ENCODE results near the gene RNASE1.
"Not testable (repeated sequence)": the region's sequence is repeated elsewhere in the genome, so short reads cannot be mapped to it uniquely, and the experiment has no call there.

The RNASE1 gene

DNA sequence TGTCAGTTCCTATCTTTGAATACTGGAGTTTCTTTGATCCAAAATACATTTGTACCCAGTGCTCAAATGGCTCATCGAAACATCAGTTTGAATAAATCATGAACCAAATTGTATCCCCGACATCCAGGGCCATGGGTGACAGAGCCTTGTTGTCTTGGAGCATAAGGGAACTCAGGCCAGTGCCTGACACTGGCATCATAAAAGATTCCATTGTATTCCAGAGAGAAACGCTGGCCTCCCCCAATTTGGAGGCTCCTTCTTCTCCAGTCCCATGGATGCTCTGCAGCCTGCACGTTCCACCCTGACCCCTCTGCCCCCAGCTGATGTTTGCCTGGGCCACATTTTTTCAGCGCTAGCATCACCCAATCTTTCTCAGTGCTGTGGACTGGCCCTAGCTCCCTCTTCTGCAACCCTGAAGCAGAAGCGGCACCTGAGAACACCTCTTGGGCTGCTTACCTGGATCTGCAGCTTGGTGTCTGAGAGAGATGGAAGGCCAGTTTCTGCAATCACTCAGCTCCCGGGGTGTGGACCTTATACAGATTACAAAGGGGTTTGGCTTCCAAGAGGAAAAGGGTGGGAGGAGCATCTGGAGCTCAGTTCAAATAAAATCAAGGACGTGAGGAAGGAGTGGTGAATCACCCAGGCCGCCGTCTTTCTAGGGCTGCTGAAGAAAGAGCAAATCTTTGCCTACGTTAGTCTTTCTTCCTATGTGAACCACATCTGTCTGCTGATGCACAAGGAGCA lies at the start of gene RNASE1:
Gene RNASE1 (minus strand): TSS at position 504 of the 744 bp plus-strand sequence. CDS start 776 bp downstream, outside the sequence.
- no peak for DNase-seq

DNA sequence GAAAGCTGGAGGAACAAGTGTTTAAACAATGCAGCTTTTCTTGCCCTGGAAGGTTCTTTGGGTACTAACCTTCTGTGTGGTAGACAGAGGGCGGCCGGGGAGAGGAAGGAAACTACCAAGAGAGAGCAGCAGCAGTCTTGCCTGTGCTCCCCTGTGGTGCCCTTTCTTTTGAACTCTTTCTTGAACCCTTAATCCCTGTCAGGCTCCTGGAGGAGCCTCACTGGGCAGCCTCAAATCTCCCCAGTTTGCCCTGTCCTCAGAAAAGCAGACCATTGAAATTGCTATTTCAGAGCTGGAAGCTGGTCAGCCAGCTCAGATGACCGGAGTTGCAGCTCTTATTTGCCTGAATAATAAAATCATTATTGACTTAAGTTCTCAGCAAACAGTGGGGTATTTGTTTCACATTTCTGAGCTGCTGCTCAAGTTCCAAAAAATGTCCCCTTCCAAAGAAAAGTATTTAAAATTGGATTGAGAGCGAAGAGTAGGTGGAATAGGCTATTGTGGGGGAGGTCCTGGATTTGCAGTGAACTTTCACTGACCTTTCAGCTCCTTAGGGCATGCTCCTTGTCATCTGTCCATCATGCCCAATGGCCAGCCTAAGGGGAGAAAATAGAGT lies 46.4 kb upstream of the RNASE1 start:
- no peak for DNase-seq

DNA sequence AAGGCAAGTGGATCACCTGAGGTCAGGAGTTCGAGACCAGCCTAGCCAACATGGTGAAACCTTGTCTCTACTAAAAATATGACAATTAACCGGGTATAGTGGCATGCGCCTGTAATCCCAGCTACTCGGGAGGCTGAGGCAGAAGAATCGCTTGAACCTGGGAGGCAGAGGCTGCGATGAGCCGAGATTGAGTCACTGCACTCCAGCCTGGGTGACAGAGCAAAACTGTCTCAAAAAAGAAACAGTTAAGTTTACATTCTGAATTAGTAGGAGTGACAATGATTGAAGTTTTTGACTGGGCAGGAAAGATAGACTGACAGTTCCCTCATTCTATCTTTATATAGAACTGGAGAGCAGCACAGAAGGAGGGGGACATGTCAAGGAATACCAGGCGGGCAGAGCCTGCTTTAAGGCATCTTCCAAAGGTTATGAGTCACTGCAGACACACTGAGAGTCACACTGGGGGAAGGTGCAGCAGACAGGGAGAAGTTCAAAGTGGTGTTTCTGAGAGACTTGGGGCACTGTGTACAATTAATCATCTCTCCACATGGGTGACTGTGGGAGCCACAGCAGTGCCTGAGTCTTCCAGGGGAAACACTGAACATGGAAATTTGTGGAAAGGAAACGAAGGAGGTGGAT lies 45.8 kb upstream of the RNASE1 start:
- peak; percentile 68 for DNase-seq

DNA sequence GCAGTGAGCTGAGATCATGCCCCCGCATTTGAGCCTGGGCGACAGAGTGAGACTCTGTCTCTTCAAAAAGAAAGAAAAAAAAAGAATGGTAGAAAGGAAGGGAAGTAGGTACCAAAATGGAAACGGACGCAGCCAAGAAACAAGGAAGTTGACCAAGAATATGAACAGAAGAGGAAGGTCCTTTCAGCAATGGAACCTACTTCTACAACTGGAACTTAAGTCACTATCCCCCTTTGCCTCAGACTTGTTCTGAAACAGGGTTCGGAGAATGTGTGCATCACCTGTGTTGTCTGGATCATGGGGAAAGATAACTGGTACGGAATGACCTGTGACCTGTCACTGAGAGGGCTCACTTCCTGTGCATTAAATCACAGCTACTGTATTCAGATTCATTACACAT lies 43.9 kb upstream of the RNASE1 start:
- peak; percentile 74 for DNase-seq

DNA sequence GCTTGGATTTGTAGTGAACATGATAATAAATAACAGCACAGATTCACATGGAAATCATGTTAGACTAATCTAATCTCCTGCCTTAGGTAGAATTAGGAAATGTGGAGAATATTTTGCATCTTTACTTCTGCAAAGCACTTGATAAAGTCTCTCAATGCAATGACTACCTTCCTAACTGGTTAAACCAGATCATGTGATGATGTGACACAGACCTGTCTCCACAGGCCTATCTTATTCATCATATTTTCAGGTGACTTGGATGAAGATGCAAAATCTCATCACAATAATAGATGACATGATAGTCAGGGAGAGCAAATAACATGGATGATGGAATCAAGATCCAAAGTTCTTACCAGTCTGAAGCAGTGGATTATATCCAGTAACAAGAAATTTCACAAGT lies 38.5 kb upstream of the RNASE1 start:
- DNase-seq, result no peak

DNA sequence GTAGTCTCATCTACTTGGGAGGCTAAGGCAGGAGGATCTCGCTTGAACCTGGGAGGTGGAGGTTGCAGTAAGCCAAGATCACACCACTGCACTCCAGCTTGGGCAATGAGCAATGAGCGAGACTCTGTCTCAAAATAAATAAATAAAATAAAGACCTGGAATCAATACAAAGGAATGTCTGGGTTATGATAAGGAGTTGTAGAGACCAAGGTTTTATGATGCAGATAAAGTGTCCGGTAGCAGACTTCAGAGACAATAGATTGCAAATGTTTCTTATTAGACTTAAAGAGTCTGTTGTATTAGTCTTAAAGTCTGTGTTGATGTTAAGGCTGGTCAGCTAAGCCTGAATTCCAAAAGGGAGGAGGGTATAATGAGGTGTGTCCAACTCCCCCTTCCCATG lies 35.2 kb upstream of the RNASE1 start:
- DNase-seq, result no peak

DNA sequence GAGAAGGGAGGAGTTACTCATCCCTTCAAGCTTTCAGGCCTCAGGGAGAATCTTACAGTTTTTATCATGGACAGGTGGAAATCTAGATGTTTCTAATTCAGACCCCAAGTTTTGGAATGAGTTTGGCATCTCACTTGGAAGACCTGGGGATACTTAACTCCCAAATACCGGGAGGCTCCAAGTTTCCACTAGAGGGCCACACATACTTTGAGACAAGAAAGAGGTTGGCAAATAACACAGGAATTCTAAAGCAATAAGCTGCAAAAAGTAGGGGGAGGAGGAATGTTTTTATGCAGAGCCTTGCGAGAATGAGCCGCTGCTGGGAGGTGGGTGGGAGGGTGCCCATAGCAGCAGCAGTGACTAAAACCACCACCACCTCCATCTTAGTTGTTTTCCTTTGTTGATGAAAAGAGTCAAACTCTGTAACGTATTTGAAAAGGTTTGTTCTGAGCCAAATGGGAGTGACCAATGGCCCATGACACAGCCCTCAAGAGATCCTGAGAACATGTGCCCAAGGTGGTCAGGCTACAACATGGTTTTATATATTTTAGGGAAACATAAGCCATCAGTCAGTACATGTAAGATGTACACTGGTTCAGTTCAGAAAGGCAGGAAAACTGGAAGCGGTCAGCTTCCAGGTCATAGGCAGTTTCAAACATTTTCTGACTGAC lies 34.2 kb upstream of the RNASE1 start:
- peak; percentile 28 for DNase-seq

DNA sequence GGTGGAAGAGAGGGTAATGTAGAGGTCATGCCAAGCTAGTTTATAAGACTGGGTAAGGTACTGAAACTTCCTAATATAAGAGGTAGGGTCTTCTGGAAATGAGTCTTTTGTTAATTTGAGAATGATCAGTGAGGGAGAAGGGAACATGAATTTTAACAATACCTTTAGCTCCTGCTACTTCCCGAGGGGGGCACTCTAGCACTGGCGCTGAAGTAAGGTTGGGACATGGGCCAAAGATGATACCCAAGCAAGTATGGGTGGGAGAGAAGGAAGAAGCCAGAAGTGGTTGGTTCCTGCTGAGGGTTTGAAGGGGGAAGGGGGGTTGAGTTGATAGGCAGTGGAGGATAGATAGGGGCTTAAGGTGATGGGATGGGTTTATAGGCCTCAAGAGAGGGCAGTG lies 32.3 kb upstream of the RNASE1 start:
- no peak for DNase-seq

DNA sequence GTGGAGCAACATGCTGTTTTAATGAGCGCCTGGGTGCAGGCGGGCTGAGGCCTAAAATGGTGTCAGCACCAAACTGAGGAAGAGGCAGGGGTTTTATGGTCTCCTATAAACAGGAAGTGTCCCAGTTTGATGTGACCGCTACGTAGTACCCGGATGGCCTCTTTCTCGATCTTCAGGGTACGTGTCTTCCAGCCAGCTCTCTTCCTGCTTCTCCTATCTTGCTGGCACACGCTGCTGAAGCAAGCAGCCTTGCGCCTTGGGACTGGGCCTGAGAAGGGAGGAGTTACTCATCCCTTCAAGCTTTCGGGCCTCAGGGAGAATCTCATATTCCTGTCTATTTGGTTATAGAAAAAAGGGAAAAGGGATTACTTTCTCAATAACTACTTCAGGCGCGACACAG lies 28.2 kb upstream of the RNASE1 start:
- DNase-seq, result no peak

DNA sequence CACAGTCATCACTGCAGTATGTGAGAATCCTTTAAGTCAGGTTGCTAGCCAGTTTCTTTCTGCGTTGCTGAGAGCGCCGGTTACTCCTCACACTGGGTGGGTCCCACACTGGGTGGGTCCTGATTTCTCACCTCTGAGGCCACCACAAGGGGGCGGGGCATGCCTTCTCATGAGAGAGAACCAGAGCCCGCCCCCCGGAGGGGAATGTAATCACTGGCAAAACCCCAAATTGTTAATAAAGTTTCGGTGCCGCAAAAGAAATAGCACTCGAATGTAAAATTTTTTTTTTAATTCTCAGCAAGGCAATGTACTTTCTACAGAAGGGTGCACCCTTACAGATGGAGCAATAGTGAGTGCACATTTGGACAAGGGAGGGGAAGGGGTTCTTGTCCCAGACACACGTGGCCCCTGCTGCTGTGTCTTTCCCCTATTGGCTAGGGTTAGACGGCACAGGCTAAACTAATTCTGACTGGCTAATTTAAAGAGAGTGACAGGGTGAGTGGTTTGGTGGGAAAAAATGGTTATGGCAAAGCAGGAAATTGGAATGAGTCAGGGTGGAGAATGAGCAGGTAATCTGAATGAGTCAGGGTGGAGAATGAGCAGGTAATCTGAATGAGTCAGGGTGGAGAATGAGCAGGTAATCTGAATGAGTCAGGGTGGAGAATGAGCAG lies 25.5 kb upstream of the RNASE1 start:
- DNase-seq, result not testable (repeated sequence)

DNA sequence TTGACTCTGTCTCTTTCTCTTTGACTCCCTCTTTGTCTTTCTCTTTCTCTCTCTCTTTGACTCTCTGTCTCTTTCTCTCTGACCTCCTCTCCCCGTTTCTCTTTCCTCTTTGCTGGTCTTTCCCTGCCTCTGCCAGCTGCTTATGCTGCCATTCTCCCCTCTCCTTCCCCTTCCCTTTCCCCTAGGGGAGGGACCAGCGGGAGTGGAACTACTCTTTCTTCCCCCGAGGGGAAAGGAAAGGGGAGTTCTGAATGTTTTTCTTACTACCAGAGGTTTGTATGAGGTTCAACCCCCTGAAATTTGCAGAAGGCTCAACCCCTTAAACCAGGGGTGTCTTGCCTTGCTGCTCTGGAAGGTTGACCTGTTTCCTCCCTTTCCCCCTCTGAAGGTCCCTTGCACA lies 24.7 kb upstream of the RNASE1 start:
- DNase-seq, result peak; percentile 46

DNA sequence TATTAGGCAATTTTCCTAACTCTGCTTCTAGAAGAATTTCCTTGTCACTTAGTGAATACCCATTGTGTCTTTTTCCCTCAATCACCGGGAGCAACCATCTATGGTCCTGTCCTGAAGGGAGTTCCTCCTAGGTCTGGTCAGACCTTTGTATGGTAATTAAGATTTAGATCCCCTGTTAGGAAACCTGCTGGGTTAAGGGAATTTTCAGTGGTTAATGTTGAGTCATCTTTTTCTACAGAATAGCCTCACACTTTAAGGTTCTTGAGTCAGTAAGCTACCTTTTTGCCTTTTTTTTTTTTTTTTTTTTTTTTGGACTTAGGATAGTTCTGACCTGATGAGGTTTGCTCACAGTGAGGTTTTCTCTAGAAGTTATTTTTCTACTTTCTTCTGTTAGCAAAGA lies 24.0 kb upstream of the RNASE1 start:
- DNase-seq, result peak; percentile 27

DNA sequence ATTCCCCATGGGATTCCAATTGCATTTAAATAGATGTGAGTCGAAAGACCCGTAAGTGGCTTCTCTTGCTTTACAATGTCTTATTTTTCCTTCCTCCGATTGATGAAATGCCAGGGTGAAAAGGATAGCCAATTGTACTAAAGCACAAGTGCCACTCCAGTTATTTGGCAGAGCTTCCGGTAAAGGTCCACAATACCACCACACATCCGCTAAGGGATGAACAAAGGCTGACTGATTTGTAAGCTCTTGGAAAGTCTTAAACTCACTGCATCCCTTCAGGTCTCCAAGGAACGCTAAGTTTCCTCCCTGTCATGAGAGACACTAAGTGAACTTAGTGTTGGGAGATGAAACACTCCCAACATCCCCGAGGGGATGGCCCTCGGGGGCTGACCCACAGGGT lies 21.2 kb upstream of the RNASE1 start:
- DNase-seq, result no peak

DNA sequence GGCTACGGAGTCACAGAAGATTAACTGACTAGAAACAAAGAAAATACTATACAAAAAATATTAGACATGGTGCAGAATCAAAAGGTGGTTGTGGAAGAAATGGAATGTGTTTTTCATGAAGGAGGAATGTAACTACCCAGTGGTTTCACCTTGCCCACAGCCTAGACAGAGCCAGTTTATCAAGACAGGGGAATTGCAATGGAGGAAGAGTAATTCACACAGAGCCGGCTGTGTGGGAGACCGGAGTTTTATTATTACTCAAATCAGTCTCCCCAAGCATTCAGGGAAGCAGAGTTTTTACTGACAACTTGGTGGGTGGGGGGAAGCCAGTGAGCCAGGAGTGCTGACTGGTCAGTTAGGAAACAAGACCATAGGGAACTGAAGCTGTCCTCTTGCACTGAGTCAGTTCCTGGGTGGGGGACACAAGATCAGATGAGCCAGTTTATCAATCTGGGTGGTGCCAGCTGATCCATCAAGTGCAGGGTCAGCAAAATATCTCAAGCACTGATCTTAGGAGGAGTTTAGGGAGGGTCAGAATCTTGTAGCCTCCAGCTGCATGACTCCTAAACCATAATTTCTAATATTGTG lies 19.0 kb upstream of the RNASE1 start:
- peak; percentile 96 for DNase-seq

DNA sequence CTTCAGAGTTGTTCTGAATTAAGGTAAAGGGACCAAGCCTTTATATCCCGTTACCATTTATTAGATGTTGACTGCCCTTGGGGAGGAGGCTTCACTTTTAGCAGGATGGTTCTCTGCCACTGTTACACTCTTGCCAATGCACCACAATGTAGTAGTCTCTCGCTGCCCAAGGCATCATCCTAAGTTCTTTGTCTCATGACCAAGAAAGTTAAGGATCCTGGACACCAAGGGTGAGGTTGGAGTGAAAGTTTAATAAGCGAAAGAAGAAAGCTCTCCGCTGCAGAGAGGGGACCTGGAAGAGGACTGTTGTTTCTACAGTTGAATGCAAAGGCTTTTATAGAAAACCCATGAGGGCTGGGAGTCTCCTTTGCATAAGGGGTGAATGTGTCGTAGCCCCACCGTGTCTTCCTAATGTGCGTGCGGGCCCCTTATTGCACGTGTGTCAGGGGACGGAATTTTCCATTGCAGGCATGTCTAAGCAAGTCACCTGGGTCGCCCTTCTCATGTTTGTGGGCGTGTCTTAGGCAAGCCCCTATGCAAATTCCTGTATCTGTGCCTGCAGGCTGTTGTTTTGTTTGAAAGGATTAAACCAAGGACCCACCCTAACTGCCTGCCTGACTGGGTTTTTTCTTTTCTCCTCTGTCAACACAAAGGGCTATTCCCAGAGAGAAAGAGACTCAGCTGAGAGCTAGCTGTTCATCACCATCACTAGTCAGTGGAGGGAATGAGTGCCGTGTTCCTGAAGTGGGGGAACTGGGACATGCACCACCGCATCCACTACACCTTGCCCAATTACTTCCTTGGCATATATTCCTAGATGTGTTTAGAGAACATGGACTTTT lies 17.6 kb upstream of the RNASE1 start:
- no peak for DNase-seq

DNA sequence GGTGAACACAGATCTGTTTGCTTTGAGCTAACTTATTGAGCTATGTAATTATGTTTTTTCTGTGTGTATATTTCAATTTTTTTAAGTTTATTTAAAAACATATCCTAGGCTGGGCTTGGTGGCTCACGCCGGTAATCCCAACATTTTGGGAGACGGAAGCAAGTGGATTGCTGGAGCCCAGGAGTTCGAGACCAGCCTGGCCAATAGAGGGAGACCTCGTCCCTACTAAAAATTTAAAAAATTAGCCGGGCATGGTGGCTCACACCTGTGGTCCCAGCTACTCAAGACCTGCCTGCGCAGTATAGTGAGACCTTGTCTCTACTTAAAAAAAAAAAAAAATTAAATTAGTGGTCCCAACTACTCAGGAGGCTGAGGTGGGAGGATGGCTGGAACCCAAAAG lies 16.2 kb upstream of the RNASE1 start:
- DNase-seq, result no peak

DNA sequence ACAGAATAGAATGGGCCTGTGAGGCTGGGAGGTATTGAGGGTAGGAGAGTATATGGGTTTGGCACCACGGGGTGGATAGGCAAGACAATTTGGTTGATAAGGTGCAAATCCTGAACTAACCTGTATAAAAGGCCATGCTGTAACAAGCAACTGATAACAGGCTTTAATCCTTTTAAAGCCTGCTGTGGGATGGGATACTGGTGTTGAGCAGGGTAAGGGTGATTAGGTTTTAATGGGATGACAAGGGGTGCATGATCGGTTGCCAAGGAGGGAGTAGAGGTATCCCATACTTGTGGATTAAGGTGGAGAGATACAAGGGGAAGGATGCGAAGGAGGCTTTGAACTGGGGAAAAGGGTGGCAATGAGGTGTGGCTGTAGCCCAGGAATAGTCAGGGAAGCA lies 13.3 kb upstream of the RNASE1 start:
- not testable (repeated sequence) for DNase-seq

DNA sequence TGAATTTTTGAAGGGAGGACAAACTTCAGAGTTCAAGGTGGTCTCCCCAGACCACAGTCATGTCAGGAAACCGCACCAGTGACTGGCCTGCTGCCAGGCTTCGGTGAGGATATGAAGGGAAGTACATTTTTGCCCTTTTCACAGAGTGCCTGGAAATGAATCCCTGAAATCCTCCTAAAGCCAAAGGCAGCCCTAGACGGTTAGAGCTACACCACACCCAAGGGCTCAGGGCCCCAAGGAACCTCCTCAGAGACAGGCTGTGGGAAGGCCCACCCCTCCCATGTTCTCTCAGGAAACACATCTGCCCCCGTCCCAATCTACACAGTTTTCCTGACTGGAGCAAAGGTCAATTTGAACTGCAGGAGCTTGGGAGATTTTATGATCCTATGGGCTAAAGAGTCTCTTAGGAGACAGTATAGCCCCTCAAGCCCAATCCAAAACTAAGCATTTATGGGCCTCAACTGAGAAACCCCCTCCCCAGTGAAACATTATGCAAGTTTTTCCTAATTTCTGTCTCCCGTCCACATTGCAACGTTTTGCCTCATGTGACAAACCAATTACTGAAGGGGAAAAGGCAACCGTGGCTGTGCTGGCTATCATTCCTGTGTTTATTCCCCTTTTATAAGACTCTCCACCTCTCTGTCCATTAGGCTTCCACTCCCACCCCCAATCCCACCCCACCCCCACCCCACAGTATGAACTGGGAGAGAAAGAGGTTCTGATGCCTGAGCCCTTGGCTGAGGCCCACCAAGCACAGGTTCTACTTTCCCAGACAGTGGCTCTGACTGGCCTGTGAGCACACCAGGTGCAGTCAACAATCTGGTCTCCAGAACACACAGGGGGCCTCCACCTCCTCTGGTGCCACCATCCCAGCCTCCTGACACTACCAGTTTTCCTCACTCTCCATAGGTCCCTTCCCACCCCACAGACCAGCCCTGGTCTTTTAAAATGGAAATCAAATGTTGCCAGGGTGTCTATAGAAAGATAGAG lies 9.6 kb upstream of the RNASE1 start:
- no peak for DNase-seq

DNA sequence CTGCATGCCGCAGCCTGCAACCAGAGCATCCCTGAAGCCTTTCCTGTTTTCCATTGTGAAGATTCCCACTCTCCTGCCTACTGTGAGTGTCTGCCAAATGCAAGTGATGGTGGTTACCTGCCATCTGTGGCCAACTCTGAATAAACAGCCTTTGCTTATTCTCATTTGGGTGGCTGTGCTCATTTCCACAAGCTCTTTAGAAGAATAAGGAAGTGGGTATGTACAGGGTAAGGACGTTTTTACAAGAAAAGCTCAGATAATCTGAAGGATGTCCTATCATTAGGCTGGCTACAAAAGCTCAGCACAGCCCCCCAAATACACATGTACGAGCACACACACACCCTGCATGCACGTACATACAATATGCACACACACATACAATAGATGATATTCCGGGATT lies 7.3 kb upstream of the RNASE1 start:
- no peak for DNase-seq

DNA sequence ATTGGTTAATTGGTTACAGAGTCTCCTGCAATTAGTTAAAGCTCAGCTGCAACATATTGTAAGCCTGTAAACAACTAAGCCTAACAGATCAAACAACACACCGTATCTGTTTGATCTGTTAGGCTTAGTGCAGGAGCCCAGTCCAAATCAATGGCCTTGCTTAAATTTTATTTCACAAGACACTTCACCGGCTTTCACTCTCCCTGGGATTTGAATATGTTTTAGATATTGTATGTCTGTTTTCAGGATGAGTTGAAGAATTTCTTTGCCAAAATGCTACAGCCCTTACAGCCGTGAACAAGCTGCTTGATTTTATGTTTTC lies 5.5 kb upstream of the RNASE1 start:
- no peak for DNase-seq
